Activated CD8-positive, alpha-beta memory T cell treated with anti-CD3 and anti-CD28 coated beads, Interleukin-2, amount 50 U/mL, for 1 hour (primary cell): Measurements from ENCODE around the gene SLC50A1.

ENCODE experiments used
- DNase-seq: peaks from one replicate; pipeline ENCODE4 v3.0.0-alpha.2; 2020; ENCODE audit errors: extremely low read depth

The SLC50A1 gene, protein sequence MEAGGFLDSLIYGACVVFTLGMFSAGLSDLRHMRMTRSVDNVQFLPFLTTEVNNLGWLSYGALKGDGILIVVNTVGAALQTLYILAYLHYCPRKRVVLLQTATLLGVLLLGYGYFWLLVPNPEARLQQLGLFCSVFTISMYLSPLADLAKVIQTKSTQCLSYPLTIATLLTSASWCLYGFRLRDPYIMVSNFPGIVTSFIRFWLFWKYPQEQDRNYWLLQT

GRCh38 chr1:155135415-155136028 is at the start of gene SLC50A1:
Gene SLC50A1, plus strand, starts transcription at chr1:155135852. Its CDS starts 60 bp downstream, at chr1:155135912.
- DNase-seq: peak; percentile 68

GRCh38 chr1:155086128-155086741 is 49.4 kb upstream of the SLC50A1 start:
- DNase-seq: no peak

DNA sequence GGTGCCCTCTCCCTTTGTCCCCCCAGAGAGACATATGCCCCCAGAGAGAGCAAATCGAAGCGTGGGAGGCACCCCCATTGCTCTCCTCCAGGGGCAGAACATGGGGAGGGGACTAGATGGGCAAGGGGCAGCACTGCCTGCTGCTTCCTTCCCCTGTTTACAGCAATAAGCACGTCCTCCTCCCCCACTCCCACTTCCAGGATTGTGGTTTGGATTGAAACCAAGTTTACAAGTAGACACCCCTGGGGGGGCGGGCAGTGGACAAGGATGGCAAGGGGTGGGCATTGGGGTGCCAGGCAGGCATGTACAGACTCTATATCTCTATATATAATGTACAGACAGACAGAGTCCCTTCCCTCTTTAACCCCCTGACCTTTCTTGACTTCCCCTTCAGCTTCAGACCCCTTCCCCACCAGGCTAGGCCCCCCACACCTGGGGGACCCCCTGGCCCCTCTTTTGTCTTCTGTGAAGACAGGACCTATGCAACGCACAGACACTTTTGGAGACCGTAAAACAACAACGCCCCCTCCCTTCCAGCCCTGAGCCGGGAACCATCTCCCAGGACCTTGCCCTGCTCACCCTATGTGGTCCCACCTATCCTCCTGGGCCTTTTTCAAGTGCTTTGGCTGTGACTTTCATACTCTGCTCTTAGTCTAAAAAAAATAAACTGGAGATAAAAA is 48.7 kb upstream of the SLC50A1 start:
- DNase-seq: no peak

DNA sequence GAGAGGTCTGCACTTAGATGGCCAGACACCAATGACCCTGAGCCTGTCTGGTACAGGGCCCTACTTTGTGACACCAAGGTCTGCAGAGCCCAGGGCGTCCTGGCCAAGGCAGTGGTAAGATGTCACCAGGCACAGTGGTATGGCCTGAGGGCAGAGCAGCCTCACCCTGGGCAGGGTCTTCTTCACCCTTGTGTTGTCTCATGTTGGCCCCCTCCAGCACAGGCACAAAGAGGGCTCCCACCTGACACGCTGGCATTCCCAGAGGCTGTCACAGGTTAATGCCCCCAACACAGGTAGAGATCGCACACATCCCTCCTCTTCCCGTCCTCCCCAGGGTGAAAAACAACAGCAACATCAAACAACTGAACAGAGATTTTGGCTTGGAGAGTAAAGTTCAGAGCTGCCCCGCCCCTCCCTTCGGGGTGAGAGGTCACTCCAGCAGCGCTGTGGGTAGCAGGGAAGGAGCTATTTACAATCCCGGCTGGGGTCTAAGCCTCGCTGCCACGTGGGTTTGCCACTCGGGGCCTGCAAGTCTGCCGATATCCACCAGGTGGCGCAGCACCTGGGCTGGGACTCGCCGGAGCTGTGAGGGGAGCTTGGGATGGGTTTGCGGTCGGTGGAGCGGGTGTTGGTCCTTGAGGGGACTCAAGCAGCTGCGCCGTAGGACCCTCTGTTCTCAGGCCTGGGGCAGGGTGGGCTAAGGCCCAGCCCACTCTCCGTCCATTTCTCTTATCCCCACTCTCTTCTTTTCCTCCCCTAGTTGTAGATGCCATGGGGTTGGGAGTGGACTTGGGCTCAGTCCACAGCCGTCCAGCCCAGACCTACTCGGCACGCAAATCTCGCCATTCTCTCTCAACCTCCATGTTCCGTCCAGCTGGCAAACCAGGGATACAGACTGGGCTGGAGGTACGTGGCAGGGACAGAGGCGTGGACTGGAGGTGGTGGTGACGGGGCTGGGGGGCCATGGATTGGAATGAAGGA is 44.3 kb upstream of the SLC50A1 start:
- DNase-seq: no peak

- DNase-seq: no peak
These were observed 43.5 kb upstream of the SLC50A1 start for GRCh38 chr1:155092131-155092530.

GRCh38 chr1:155092641-155093040 is 43.0 kb upstream of the SLC50A1 start:
- DNase-seq: no peak

GRCh38 chr1:155093911-155094621 is 41.6 kb upstream of the SLC50A1 start:
- DNase-seq: no peak

GRCh38 chr1:155094622-155094948 is 41.1 kb upstream of the SLC50A1 start:
- no peak for DNase-seq

- DNase-seq: no peak
These were observed 36.3 kb upstream of the SLC50A1 start for GRCh38 chr1:155099331-155099730.

DNA sequence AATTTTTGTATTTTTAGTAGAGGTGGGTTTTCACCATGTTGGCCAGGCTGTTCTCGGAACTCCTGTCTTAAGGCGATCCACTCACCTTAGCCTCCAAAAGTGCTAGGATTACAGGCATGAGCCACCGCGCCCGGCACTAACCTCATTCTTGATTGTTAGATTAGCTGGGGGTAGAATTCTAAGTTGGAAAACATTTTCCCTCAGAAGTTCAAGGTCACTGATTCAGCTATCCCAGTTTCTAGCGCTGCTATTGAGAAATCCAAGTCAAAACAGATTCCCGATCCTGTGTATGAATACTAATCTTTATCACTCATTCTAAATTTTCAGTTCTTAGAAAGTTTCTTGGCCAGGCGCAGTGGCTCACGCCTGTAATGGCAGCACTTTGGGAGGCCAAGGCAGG is 32.3 kb upstream of the SLC50A1 start:
- DNase-seq: no peak

- DNase-seq: no peak
These were observed 30.8 kb upstream of the SLC50A1 start for GRCh38 chr1:155104605-155105534.

DNA sequence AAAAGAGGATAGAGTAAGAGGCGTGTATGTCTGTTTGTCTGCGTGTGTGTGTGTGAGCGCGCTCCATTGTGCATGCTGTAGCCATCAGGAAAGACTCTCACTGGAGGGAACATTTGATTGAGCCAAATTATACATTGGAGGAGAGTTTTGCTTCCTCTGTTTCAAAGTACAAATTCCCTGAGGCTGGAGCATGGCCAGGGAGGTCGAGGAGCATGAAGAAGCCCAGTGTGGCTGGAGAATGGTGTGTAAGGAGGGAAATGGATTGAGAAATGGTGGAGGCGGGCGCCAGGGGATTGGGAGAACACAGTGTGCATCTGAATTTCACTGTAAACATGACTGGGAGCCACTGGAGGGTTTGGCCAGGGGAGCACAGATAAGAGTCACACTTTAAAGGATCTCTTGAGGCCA is 30.0 kb upstream of the SLC50A1 start:
- no peak for DNase-seq

- no peak for DNase-seq
These were observed 28.8 kb upstream of the SLC50A1 start for GRCh38 chr1:155106862-155107261.

DNA sequence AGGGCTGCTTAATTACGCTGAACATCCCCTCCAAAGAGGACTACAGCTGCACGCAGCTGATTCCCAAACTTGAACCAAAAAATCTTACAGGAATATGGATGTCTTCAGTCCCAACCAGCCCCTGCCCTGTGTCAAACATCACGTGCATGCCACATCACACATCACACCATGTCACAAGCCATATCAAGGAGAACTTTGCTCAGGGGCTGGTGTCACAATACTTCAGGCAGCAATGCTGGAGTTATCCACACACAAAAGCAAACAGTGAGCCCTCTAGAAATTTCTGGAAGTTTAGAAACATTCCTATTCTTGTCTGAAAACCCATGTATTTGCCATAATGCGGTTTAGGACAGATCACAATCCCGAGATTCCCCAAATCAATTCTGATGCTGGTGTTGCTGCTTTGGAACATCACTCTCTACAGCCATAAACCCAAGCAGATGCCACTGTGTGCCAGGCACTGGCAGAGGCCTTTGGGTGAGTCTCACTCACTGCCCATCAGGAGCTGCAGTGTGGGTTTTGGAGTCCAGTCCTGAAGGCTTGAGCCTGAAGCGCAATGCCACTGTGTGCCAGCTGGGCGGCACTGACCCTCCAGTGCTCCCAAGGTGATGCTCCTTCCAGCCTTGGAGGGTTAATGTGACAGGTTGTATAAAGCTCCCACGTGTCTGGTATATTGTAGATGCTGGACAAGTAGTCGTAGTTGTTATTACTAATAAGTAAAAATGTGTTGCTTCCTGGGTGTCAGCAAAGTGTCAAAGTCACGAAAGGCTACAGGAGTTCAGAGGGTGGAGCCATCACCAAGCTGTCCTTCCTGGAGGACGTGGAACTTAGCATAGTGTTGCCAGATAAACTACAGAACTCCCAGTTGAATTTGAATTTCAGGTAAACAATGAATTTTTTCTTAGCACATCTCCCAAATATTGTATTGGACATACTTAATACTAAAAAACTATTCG is 28.1 kb upstream of the SLC50A1 start:
- no peak for DNase-seq

GRCh38 chr1:155108296-155108695 is 27.4 kb upstream of the SLC50A1 start:
- no peak for DNase-seq

DNA sequence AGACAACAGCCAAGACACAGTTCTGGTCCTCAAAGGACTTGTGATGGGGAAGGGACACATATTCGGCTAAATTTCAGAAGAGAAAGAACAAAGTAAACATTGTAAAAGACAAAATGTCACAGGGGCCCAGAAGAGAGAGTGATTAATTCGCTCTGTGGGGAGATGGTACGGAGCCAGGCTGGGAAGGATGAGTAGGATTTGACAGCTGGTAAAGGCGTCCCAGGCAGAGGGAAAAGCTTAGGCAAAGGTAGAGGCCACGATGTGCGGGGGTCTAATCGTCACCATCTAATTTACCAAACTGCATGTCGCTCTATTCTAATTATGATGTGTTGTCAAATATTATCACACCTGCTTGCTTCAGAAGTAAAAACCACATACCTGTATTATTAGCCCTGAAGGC is 25.3 kb upstream of the SLC50A1 start:
- DNase-seq: no peak

GRCh38 chr1:155110826-155111225 is 24.8 kb upstream of the SLC50A1 start:
- no peak for DNase-seq

DNA sequence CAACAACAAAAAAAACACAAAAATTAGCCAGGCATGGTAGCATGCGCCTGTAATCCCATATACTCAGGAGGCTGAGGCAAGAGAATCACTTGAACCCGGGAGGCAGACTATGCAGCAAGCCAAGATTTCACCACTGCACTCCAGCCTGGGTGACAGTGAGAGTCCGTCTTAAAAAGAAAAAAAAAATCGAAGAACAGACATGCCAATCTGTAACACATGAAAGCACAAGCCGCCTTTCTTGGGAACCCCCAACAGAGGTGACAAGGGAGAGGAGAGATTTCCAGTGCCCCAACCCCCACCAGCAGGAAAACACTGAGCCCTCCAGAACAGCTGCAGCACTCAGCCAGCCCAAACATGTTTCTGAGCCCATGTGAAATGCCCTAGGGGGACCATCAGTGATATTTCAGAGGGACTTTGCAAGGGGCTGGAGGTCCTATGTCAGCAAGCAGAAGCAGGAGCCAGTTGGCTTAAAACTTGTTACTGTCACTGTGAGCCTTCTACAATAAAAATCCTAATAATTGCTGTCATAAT is 22.1 kb upstream of the SLC50A1 start:
- no peak for DNase-seq
